Fibroblast of the conjunctiva (primary cell): ENCODE measurements around the gene NOP58.
"Not testable (repeated sequence)": the region's sequence is repeated elsewhere in the genome, so short reads cannot be mapped to it uniquely, and the experiment has no call there.

Source experiments
- DNase-seq: peaks from one replicate; pipeline ENCODE4 v3.0.0-alpha.2; 2010; ENCODE audit warnings: low read depth

NOP58 gene

GRCh38 chr2:202306034-202306433 lies 40.5 kb downstream of the NOP58 start:
- DNase-seq, result no peak

- no peak for DNase-seq
These were observed 42.1 kb downstream of the NOP58 start for GRCh38 chr2:202307690-202308089.

DNA sequence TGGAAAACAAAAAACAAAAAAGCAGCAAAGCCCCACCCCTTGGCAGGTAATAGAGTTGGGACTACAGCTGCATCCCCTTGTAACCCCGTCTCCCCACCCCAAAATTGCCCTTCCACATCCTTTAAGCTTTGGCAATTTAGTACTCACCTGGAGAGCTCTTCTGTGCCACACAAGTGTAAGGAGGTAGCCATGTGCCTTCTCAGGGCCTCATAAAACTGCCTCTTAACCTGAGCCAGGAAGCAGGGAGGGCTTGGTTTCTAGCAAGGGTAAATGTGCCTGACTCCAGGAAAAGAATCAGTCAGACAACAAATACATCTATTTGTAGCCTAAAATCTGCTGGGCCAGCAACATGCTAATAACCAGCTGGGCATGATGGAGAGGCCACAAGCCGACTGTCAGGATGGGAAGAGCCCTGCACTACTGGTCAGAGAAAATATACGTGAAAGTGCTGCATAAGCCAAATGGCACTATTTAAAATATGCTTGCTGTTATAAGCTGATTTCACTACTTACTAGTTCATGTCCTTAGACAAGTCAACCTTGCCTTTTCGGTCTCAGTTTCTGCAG lies 46.3 kb downstream of the NOP58 start:
- DNase-seq, result no peak

GRCh38 chr2:202314116-202314515 lies 48.6 kb downstream of the NOP58 start:
- no peak for DNase-seq

DNA sequence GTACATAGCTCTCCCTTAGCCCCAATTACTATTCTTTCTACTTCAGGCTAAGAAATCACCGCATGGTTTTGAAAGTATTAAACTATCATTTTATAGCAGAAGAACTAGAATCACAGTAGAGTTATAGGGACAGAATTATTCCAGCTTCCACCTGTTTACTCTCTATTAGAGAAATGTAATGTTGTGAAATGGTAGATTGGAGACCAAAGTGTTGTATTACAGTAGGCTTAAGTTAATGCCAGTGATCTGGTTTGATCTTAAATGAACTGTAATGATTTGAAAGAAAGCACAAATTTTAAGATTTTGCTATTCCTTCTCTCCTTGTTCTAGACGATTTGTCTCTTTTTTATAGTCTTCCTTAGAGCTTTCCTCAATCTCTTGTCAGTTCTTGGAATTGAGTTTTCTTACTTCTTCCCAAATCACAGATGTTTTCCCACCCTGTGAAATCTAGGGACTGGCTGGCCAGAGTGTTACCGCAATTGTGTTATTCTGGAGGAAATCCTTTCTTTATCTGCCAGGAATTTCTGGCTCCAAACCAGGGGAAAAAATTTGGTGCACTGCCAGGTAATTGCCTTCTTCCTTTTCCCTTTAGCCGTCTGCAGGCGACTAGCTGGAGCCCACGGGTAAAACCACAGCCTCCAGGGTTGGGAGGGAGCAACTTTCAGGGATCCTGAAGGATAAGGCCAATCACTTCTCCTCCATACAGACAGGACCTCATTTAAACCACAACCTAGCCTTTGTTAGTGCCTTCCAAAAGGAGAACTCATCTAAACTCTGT lies 51.7 kb downstream of the NOP58 start:
- peak; percentile 37 for DNase-seq

DNA sequence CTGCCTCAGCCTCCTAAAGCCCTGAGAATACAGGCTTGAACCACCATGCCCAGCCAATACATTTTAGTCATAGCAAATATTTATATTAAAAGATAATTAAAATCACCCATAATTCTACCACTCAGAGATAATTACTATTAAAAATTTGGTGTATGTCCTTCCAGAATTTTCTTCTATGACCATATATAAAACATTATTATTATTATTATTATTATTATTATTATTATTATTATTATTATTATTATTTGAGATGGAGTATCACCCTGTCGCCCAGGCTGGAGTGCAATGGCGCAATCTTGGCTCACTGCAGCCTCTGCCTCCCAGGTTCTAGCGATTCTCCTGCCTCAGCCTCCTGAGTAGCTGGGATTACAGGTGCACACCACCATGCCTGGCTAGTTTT lies 54.8 kb downstream of the NOP58 start:
- not testable (repeated sequence) for DNase-seq

- DNase-seq, result no peak
These were observed 56.9 kb downstream of the NOP58 start for GRCh38 chr2:202322435-202322834.

DNA sequence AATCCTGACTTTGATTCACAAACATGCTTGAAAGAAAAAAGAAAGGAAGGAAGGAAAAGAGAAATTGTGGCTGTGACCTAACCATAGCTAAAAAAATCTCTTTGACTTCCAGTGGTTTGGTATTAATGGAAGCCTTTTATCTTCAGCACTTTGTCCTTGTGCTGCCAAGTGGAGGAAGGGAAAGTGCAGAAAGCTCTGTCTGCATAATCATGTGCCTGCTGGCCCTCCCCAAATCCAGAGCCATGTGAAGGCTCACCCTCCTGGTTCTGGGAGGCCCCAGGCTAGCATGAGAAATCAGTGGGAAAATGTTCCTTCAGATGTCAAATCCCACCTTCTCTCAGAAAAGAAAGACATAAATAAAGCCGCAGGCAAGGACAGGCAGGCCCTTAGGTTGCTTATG lies 62.3 kb downstream of the NOP58 start:
- DNase-seq, result no peak

GRCh38 chr2:202335791-202336467 lies 70.4 kb downstream of the NOP58 start:
- no peak for DNase-seq

- no peak for DNase-seq
These were observed 71.6 kb downstream of the NOP58 start for GRCh38 chr2:202337151-202337550.

DNA sequence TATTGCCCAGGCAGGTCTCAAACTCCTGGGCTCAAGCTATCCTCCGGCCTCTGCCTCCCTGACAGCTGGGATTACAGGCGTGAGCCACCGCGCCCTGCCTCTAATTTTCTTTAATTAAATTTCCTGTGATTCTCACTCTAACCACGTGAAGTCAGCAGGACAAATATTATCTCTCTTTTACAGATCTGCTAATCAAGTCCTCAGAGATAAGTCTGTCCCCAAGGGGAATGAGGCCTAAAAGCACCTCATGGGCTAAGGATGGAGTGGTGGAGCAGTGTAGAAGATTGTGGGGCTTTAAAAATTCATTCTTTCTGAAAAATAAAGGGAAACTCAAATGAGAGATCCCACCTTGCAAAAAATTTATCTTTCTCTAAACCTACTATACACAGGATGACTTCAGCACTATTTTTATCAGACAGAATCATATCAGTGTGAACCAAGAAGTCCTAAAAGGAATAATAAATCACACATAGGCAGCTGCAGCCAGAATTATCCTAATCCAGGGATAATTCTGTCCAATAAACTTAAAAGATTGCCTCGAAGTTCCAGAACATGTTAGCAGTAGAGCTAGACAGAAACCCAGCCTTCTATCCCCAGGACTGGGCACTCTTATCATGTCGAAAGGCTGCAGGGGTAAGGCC lies 72.3 kb downstream of the NOP58 start:
- no peak for DNase-seq

DNA sequence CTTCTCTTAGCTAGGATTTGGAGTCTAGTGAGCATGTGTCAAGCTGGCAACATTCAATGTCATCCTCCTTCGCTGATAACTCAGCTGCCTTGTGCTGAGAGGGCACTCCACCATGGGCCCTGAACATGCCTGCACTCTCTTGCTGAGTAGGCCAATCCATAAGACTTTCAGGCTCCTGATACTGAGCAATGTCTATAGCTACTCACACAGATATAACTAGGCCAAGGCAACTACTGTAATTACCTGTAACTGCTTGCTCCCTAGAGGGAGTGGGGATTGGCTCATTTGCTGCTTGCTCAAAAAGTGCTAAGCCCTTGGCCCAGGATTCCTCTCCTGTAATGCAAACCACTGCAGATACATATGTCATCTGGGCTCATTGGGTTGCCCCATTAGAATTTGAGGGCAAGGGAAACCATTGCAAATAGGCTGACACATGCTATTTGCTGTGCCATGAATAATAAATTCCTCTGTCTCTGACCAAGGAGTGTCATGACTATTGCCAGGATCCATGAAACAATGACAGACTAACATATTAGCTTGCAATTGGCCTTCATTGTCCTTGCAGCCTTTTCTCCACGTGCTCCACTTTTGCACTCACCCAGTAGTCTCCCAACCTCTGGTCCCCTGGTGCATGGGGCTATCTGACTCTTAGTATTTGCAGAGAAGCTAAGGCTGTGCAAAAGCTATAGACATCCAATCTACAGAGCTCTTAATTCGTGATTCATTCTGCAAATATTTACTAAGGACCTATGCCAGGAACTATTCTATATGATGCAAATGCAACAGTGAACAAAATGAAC lies 73.7 kb downstream of the NOP58 start:
- peak; percentile 50 for DNase-seq

GRCh38 chr2:202344178-202344577 lies 78.6 kb downstream of the NOP58 start:
- no peak for DNase-seq

DNA sequence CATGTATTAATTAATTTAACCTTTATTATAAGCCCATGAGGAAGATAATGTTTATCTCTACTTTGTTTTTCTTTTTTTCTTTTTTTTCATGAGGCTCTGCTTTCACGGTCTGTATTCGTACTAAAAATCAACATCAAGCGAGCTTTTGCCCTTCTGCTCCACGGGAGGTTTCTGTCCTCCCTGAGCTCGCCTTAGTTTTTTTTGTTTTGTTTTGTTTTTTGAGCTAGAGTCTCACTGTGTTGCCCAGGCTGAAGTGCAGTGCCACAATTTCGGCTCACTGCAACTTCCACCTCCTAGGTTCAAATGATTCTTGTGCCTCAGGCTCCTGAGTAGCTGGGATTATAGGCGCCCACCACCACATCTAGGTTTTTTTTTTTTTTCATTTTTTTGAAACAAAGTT lies 80.6 kb downstream of the NOP58 start:
- DNase-seq, result no peak
